Breast epithelium (tissue), 4 donors: ENCODE results near the gene POU2F2. TPM values are rescaled to one million over a fixed set of nuclear protein-coding genes. Genes with fewer than 3 reads are reported as not detected.

Experiments used
- DNase-seq, 2 donors: peaks; one replicate each; pipeline ENCODE4 v3.0.0-alpha.2; 2019; ENCODE audit warnings: low spot score in 2 of 2
- H3K27ac ChIP-seq, 2 donors: fragments of 200-600 bp; sonication (generic) in 1 of 2; one replicate each; pipeline ENCODE4 v1.5.1; 2016 to 2019; ENCODE audit warnings: mild to moderate bottlenecking in 1 of 2
- H3K27me3 ChIP-seq, 2 donors: fragments of 200-600 bp; sonication (generic) in 1 of 2; one replicate each; pipeline versions ENCODE4 v1.5.1 to v1.6.0; 2017 to 2019; ENCODE audit warnings: control low read depth in 1 of 2, mild to moderate bottlenecking in 1 of 2
- H3K36me3 ChIP-seq: fragments of 200-600 bp; one replicate; pipeline ENCODE4 v1.5.1; 2019
- H3K4me1 ChIP-seq, 2 donors: fragments of 200-600 bp; sonication (generic); one replicate each; pipeline ENCODE4 v1.5.1; 2016 to 2019; ENCODE audit warnings: control low read depth in 1 of 2
- H3K4me3 ChIP-seq, 3 donors: fragments of 200-600 bp; sonication (generic); 1 replicate in 2 of 3; 2 replicates in 1 of 3; pipeline ENCODE4 v1.5.1; 2016 to 2019; ENCODE audit warnings: mild to moderate bottlenecking in 3 of 3, moderate library complexity in 2 of 3
- H3K9me3 ChIP-seq, 2 donors: fragments of 200-600 bp; sonication (generic) in 1 of 2; one replicate each; pipeline ENCODE4 v1.5.1; 2016 to 2019; ENCODE audit warnings: control low read depth in 1 of 2
- POLR2A ChIP-seq: fragments of 450-650 bp; IDR thresholded peaks from one replicate; pipeline ENCODE4 v1.6.1; 2016; ENCODE audit warnings: antibody characterized with exemption, mild to moderate bottlenecking, moderate library complexity
- POLR2AphosphoS5 ChIP-seq, 3 donors: sonication (generic); formaldehyde crosslinking; IDR thresholded peaks; one replicate each; pipeline ENCODE4 v1.6.1; 2017; ENCODE audit warnings: antibody characterized with exemption in 3 of 3
- intact Hi-C: fragments of 100-400 bp; cut with DNase I; formaldehyde crosslinking; loops from one replicate; pipeline ENCODE4 v1.15.1; 2023; ENCODE audit warnings: low total_unique reads
- total RNA-seq, 3 donors: library from RNA; depleted of rRNA; stranded (reverse); fragments of >200 nt; gene quantifications; one replicate each; pipeline ENCODE4 v1.1.0, GENCODE V29; 2016
- TF ChIP-seq, protein P1 (sequence below), 3 donors: fragments of 450-650 bp; IDR thresholded peaks; one replicate each; pipeline ENCODE4 v1.5.1; 2016 to 2017; ENCODE audit warnings: antibody characterized with exemption in 3 of 3, mild to moderate bottlenecking in 3 of 3, moderate library complexity in 3 of 3

Gene POU2F2
- total RNA-seq: 1 to 10 TPM; 1.2 to 2.9 (median 1.6) TPM

DNA sequence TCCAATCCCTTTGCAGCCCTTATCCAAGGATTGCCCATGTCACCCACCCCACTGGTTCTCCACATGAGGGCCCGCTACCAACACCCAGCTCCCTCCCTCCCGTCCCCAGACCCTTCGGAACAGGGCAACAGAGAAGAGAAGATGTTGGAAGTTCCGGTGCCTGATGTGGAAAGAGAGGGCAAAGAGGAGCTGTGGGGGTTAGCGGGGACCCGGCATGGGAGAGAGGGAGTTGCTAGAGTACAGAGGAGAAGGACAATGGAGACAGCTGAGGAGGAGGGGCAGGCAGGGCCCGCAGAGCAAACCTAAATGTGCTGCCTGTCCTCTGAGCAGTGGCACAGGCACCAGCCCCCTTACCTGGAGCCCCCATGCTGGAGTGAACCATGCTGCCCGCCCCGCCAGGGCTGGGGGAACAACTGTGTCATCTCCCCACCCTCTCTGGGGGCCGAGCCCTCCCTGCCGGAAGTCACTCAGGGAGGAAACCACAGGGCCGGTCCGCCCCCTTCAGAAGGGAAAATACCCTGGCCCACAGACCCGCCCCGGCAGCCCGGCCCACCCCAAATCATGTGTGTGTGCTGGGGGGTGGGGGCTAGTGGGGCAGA lies at the start of gene POU2F2:
Gene POU2F2, minus strand, starts transcription at position 417 of the 599 bp plus-strand sequence. Its CDS starts 35 bp downstream, at position 382.
- H3K4me1 ChIP-seq: no peaks in the 10 kb centered on the region
- intact Hi-C loops: no loop called here
- H3K27ac ChIP-seq: no peak within 1 kb of the TSS
- TF ChIP-seq, protein P1, sequence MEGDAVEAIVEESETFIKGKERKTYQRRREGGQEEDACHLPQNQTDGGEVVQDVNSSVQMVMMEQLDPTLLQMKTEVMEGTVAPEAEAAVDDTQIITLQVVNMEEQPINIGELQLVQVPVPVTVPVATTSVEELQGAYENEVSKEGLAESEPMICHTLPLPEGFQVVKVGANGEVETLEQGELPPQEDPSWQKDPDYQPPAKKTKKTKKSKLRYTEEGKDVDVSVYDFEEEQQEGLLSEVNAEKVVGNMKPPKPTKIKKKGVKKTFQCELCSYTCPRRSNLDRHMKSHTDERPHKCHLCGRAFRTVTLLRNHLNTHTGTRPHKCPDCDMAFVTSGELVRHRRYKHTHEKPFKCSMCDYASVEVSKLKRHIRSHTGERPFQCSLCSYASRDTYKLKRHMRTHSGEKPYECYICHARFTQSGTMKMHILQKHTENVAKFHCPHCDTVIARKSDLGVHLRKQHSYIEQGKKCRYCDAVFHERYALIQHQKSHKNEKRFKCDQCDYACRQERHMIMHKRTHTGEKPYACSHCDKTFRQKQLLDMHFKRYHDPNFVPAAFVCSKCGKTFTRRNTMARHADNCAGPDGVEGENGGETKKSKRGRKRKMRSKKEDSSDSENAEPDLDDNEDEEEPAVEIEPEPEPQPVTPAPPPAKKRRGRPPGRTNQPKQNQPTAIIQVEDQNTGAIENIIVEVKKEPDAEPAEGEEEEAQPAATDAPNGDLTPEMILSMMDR (IDR thresholded peaks at IDR 0.05): no peak
- TF ChIP-seq POLR2A (no peak), POLR2AphosphoS5 (IDR thresholded peaks at IDR 0.05) (no peak)
- no peaks in the 10 kb centered on the region for H3K9me3 ChIP-seq
- H3K27me3 ChIP-seq: peaks cover 0 to 16% of the 10 kb centered on the region in 2 donors
- DNase-seq: peak in 1 of 2 donors; percentile 20
- H3K4me3 ChIP-seq: peak within 1 kb of the TSS; percentile 19 to 46 (median 31)
- H3K36me3 ChIP-seq: no peaks in the 10 kb centered on the region

DNA sequence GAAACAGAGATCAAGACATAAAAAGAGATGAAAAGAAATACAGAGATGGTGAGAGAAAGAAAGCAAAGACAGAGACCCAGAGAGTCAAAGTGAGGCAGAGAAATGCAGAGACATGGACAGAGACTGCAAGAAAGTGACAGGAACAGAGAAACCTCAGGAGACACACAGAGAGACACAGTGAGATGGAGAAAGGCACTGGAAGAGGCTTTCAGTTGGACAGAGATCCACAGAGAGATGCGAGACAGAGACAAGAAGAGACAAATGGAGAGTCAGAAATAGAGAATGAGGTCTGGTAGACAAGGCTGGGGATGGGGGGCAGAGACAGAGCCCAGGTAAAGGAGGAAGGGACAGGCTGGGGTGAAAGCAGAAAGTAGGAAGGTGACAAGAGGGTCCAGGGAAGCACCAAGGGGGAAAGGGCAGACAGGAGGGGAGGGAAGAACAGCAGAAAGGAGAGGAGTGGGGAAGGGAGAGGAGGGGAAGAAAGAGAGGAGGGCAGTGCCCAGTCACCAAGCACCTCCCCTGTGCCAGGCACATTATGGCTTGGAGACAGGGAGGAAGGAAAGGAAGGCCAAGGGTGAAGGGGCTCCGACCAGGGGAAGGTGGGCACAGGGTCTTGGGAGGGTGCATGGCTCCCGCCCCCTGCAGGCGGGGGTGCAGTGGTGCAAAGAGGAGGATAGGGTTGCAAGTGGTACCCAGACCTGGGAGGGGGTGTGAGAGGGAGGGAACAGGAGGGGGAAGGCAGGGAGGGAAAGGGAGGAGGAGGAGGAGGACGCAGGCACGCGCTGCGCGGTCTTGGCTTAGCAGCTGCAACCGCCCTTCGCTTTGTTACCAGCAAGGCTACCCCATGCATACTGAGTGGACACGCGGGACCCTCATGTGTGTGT lies 46.8 kb upstream of the POU2F2 start:
- H3K27me3 ChIP-seq: peaks cover 2 to 68% of the 10 kb centered on the region in 2 donors
- H3K27ac ChIP-seq: no peak overlapping the region
- no peaks in the 10 kb centered on the region for H3K36me3 ChIP-seq
- no peak overlapping the region for H3K4me3 ChIP-seq
- TF ChIP-seq, protein P1 (IDR thresholded peaks at IDR 0.05): no peak
- no peak for TF ChIP-seq POLR2AphosphoS5 (IDR thresholded peaks at IDR 0.05)
- TF ChIP-seq POLR2A: no peak
- H3K9me3 ChIP-seq: no peaks in the 10 kb centered on the region
- intact Hi-C loops: no loop called here
- DNase-seq: no peak
- H3K4me1 ChIP-seq: peaks cover 0 to 6% of the 10 kb centered on the region in 2 donors

DNA sequence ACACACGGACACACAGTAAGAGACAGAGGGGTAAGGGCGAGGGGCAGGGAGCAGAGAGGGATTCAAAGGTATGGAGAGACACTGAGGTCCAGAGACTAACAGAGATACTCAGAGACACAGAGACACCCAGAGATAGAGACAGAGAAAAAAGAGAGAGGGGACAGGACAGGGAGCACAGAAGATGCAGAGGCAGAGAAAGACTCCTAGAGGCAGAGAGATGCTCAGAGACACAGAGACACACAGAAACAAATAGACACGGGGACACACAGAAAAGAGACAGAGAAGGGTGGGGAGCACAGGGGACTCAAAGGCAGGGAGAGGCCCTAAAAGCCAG lies 45.4 kb upstream of the POU2F2 start:
- TF ChIP-seq, protein P1 (IDR thresholded peaks at IDR 0.05): no peak
- TF ChIP-seq POLR2A (no peak), POLR2AphosphoS5 (IDR thresholded peaks at IDR 0.05) (no peak)
- no peak for DNase-seq
- no peak overlapping the region for H3K4me3 ChIP-seq
- H3K36me3 ChIP-seq: no peaks in the 10 kb centered on the region
- no peak overlapping the region for H3K27ac ChIP-seq
- H3K4me1 ChIP-seq: peaks cover 0 to 6% of the 10 kb centered on the region in 2 donors
- H3K9me3 ChIP-seq: no peaks in the 10 kb centered on the region
- peaks cover 2 to 69% of the 10 kb centered on the region in 2 donors for H3K27me3 ChIP-seq
- intact Hi-C loops: no loop called here

DNA sequence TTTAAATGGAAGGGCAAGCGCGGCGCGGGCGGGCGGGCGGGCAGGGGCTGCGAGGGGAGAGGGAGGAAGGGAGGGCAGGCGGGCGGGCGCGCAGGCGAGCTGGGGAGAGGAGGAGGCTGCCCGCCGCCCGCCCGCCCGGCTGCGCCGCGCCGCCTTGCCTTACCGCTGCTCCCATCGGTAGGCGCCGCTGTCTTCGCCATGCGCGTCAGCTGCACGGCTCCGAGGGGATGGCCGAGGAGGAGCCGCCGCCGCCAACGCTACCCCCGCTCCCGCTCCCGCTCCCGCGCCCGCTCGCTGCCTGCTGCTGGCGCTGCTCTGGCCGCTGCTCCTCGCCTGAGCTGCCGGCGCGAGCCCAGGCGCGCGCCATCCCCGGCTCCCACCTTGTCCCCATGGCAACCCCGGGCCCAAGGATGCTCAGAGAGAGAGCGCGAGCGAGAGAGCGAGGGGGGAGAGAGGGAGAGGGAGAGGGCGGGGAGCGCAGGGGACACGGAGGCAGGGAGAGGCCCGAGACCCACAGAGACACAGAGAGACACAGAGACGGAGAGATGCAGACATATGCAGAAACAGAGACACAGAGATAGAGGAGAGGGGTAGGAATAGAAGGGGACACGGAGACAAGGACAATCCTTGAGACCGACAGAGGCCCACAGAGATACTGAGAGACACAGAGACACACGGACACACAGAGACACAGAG lies 44.9 kb upstream of the POU2F2 start:
- no peaks in the 10 kb centered on the region for H3K9me3 ChIP-seq
- peak; percentile 42 to 61 for DNase-seq
- TF ChIP-seq POLR2A (no peak), POLR2AphosphoS5 (IDR thresholded peaks at IDR 0.05) (no peak)
- TF ChIP-seq, protein P1 (IDR thresholded peaks at IDR 0.05): no peak
- H3K27me3 ChIP-seq: peaks cover 2 to 65% of the 10 kb centered on the region in 2 donors
- peaks cover 0 to 6% of the 10 kb centered on the region in 2 donors for H3K4me1 ChIP-seq
- intact Hi-C loops: no loop called here
- no peaks in the 10 kb centered on the region for H3K36me3 ChIP-seq
- H3K27ac ChIP-seq: no peak overlapping the region
- peak overlapping the region; percentile 30 to 66 (median 50) for H3K4me3 ChIP-seq
